Thyroid gland (tissue), 4 donors: Measurements from ENCODE around the gene IPO8. TPM values are rescaled to one million over a fixed set of nuclear protein-coding genes. Genes with fewer than 3 reads are reported as not detected.

Source experiments
- DNase-seq, 2 donors: peaks; one replicate each; pipeline ENCODE4 v3.0.0-alpha.2; 2019
- H3K27ac ChIP-seq, 3 donors: fragments of 200-600 bp; sonication (generic); 1 replicate in 2 of 3; 2 replicates in 1 of 3; pipeline ENCODE4 v1.5.1; 2016 to 2019; ENCODE audit warnings: mild to moderate bottlenecking in 1 of 3, moderate library complexity in 1 of 3
- H3K27me3 ChIP-seq: fragments of 200-600 bp; sonication (generic); one replicate; pipeline ENCODE4 v1.5.1; 2019
- H3K36me3 ChIP-seq, 2 donors: fragments of 200-600 bp; sonication (generic); one replicate each; pipeline ENCODE4 v1.5.1; 2016 to 2019
- H3K4me1 ChIP-seq, 2 donors: fragments of 200-600 bp; sonication (generic); one replicate each; pipeline ENCODE4 v1.5.1; 2017 to 2019
- H3K4me3 ChIP-seq, 3 donors: fragments of 200-600 bp; sonication (generic); replicated peaks in 1 of 3; 1 replicate in 2 of 3; 2 replicates in 1 of 3; pipeline ENCODE4 v1.5.1; 2016; ENCODE audit warnings: mild to moderate bottlenecking in 1 of 3
- H3K9me3 ChIP-seq: fragments of 200-600 bp; sonication (generic); one replicate; pipeline ENCODE4 v1.5.1; 2017
- POLR2A ChIP-seq, 2 donors: fragments of 450-650 bp; IDR thresholded peaks; one replicate each; pipeline ENCODE4 v1.6.1; 2017; ENCODE audit warnings: antibody characterized with exemption in 2 of 2, mild to moderate bottlenecking in 2 of 2, moderate library complexity in 1 of 2
- WGBS, 2 donors: methylation state at CpG; one replicate each; pipeline ENCODE4 v1.1.5; 2017; 5-methylcytosine and 5-hydroxymethylcytosine counted together
- intact Hi-C: fragments of 100-400 bp; cut with DNase I; formaldehyde crosslinking; loops from one replicate; pipeline ENCODE4 v1.15.1; 2023
- total RNA-seq, 4 donors: library from RNA; depleted of rRNA; stranded (reverse); fragments of >200 nt; gene quantifications; one replicate each; pipeline ENCODE4 v1.2.3, GENCODE V29; 2016
- TF ChIP-seq, protein P1 (sequence below), 6 experiments: fragments of 200-600 bp in 3 of 6; fragments of 450-650 bp in 3 of 6; sonication (generic) in 3 of 6; IDR thresholded peaks; one replicate each; pipeline ENCODE4 v1.5.1; 2016 to 2019; ENCODE audit warnings: antibody characterized with exemption in 6 of 6, mild to moderate bottlenecking in 2 of 6, inconsistent platforms in 1 of 6, moderate library complexity in 1 of 6

Gene IPO8
- total RNA-seq, 4 donors from 2014 or later: 45.1 to 58.2 (median 51.3) TPM

DNA sequence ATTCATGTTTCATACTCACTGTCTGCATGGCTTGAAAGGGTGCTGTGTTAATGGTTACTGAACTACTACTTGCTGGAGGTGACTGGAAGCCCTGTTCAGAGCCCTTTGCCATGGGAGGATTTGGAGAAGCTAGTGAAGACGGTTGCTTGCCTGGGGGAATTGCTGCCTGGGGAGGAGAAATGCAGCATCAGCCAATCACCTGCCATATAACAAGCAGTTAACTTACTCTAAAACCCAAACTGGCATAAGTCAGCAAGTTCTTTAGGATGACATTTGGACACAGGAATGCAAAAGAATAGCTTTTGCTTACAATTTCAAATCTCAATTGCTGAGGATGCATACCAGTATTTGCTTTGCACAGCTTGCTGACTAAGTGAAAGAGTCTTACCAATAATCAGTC lies 23.4 kb upstream of the IPO8 start:
- H3K36me3 ChIP-seq: peaks cover 6 to 23% of the 10 kb centered on the region in 2 donors
- TF ChIP-seq, protein P1, sequence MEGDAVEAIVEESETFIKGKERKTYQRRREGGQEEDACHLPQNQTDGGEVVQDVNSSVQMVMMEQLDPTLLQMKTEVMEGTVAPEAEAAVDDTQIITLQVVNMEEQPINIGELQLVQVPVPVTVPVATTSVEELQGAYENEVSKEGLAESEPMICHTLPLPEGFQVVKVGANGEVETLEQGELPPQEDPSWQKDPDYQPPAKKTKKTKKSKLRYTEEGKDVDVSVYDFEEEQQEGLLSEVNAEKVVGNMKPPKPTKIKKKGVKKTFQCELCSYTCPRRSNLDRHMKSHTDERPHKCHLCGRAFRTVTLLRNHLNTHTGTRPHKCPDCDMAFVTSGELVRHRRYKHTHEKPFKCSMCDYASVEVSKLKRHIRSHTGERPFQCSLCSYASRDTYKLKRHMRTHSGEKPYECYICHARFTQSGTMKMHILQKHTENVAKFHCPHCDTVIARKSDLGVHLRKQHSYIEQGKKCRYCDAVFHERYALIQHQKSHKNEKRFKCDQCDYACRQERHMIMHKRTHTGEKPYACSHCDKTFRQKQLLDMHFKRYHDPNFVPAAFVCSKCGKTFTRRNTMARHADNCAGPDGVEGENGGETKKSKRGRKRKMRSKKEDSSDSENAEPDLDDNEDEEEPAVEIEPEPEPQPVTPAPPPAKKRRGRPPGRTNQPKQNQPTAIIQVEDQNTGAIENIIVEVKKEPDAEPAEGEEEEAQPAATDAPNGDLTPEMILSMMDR (IDR thresholded peaks at IDR 0.05): no peak
- TF ChIP-seq POLR2A (IDR thresholded peaks at IDR 0.05): no peak
- no peaks in the 10 kb centered on the region for H3K27me3 ChIP-seq
- intact Hi-C loops: no loop called here
- 81 to 100% methylated on average over 1 of the region's 1 CpG for WGBS, 2 donors
- DNase-seq: no peak
- no peak overlapping the region for H3K27ac ChIP-seq
- no peaks in the 10 kb centered on the region for H3K4me1 ChIP-seq
- no peaks in the 10 kb centered on the region for H3K9me3 ChIP-seq
- H3K4me3 ChIP-seq: no peak overlapping the region

DNA sequence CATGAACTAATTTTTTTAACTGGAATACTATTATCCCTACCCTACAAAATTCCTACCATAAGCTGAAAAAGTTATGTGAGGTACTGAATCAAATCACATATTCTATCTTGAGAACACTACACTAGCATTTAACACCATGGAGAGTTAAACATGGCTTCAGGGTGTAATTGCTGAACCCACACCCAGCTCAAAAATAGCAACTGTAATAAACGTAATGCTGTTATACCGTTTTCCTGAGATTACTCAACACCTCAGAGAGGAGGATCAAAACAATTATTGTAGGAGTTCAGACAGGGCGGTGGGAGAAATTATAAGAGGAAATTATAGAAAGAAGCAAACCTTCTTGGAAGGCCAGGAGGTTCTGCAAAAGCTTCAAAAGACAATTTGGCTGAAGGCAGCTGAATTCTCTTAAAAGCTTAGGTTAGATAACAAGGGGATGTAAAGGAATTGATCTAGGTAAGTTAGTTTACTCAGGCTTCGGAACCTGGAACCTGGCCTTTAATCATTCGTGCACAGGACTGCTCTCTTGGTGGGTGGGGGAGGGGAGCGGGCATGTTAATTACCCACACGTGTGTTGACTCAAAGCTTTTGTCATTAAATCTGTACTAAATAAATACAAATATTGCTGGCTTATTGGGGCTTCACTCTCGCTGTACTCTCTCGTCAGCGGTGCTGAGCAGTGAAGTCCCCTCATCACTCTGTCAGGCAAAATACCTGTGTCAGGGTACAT lies 12.1 kb upstream of the IPO8 start:
- H3K36me3 ChIP-seq: peaks cover 0 to 6% of the 10 kb centered on the region in 2 donors
- 87 to 88% methylated on average over 10 of the region's 10 CpGs for WGBS, 2 donors
- TF ChIP-seq, protein P1 (IDR thresholded peaks at IDR 0.05): no peak
- TF ChIP-seq POLR2A (IDR thresholded peaks at IDR 0.05): no peak
- H3K4me1 ChIP-seq: no peaks in the 10 kb centered on the region
- DNase-seq: no peak
- no peak overlapping the region for H3K27ac ChIP-seq
- no peaks in the 10 kb centered on the region for H3K9me3 ChIP-seq
- H3K4me3 ChIP-seq: no peak overlapping the region
- intact Hi-C loops: no loop called here
- H3K27me3 ChIP-seq: no peaks in the 10 kb centered on the region

DNA sequence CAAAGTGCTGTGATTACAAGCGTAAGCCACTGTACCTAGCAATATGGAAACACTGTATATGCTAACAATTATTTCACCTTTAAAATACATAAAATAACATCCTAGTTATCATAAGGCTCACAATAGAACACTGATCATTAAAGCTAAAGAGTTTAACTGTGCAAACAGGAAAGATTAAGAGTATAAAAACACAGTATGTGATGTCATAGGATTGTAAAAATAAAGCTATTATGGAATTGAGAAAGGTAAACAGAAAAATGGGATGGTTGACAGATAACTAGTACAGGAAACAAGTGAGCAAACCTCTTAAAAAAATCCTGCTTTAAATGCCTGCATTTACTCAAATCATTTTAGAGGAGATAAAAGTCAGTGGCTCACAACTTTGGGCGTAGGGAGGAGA lies 10.8 kb upstream of the IPO8 start:
- TF ChIP-seq POLR2A (IDR thresholded peaks at IDR 0.05): no peak
- TF ChIP-seq, protein P1 (IDR thresholded peaks at IDR 0.05): no peak
- DNase-seq: no peak
- H3K36me3 ChIP-seq: peaks cover 0 to 4% of the 10 kb centered on the region in 2 donors
- H3K27me3 ChIP-seq: no peaks in the 10 kb centered on the region
- H3K4me1 ChIP-seq: no peaks in the 10 kb centered on the region
- 93 to 96% methylated on average over 2 of the region's 2 CpGs for WGBS, 2 donors
- H3K4me3 ChIP-seq: no peak overlapping the region
- intact Hi-C loops: no loop called here
- H3K9me3 ChIP-seq: no peaks in the 10 kb centered on the region
- no peak overlapping the region for H3K27ac ChIP-seq

DNA sequence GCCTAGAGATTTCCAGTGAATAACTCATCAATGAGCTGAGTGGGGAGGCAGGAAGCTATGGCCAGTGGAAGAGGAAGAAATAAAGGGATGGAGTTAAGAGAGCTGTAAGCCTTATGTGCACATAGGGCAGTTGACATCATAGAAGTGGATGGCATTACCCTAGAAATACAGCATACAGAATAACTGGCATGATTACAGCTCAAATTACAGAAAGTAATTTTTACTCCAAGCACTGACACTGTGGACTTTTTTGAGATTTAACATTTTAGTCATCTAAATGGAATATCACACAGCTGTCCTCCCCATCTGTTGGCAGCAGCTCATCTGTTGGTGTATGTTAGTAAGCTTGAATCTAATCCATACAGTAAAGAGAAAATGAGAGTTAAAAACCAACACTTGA lies 5.4 kb upstream of the IPO8 start:
- H3K36me3 ChIP-seq: no peaks in the 10 kb centered on the region
- H3K27ac ChIP-seq: no peak overlapping the region
- TF ChIP-seq POLR2A (IDR thresholded peaks at IDR 0.05): no peak
- TF ChIP-seq, protein P1 (IDR thresholded peaks at IDR 0.05): no peak
- peaks cover 4 to 5% of the 10 kb centered on the region in 2 donors for H3K4me1 ChIP-seq
- intact Hi-C loops: no loop called here
- no peak for DNase-seq
- no peaks in the 10 kb centered on the region for H3K9me3 ChIP-seq
- no peak overlapping the region for H3K4me3 ChIP-seq
- H3K27me3 ChIP-seq: no peaks in the 10 kb centered on the region

DNA sequence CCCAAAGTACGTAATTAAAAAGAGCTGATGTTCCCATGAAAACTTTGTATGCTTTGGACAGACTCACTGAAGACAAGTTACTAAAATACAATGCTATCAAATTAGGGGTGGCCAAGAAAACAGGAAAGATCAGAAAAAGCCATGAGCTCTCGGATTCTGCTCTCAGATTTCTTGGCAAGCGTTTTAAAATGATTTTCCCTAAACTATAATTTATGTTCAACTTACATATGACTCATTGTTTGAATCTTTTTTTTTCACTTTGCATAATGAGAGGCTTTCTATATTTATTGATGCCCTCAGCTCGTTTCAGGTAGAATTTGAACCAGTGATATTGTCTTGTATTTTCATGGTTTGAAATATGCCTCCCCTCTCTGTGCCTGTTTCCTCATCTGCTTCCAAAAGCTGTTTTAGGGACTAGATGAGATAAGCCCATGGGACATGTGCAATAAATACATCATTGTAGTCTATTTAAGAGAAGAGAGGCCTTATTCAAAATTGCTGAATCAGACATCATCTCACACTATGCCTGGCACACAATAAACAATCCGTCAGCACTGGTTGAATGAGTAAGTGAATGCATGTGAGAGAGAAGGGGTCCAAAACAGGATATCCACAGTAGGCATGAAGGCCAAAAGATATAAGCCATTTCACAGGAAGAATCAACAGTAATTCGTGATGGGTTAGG lies 4.7 kb upstream of the IPO8 start:
- no peak for DNase-seq
- Histone ChIP-seq H3K36me3 (no peaks in the 10 kb centered on the region), H3K4me3 (no peak overlapping the region), H3K27ac (no peak overlapping the region), H3K9me3 (no peaks in the 10 kb centered on the region), H3K4me1 (peaks cover 4 to 5% of the 10 kb centered on the region in 2 donors), H3K27me3 (no peaks in the 10 kb centered on the region)
- intact Hi-C loops: no loop called here
- 74 to 81% methylated on average over 6 of the region's 6 CpGs for WGBS, 2 donors
- TF ChIP-seq, protein P1 (IDR thresholded peaks at IDR 0.05): no peak
- TF ChIP-seq POLR2A (IDR thresholded peaks at IDR 0.05): no peak
